Activated CD8-positive, alpha-beta memory T cell treated with anti-CD3 and anti-CD28 coated beads for 4 hours (primary cell): ENCODE measurements around the gene RPP25L.

ENCODE experiments used
- DNase-seq, 2 donors: peaks; one replicate each; pipeline ENCODE4 v3.0.0-alpha.2; 2020; ENCODE audit warnings: low read depth in 2 of 2

Gene RPP25L

GRCh38 chr9:34611251-34611810, 566 bp downstream of the RPP25L start:
- no peak for DNase-seq

GRCh38 chr9:34610434-34611206, 1.3 kb downstream of the RPP25L start:
- no peak for DNase-seq

- no peak for DNase-seq
Observed at GRCh38 chr9:34607331-34607730, 4.6 kb downstream of the RPP25L start.

- no peak for DNase-seq
Observed at GRCh38 chr9:34606905-34607304, 5.0 kb downstream of the RPP25L start.

GRCh38 chr9:34606190-34606589, 5.7 kb downstream of the RPP25L start:
- no peak for DNase-seq

GRCh38 chr9:34603610-34604231, 8.2 kb downstream of the RPP25L start:
- peak; percentile 59 to 66 for DNase-seq

GRCh38 chr9:34601937-34602573, 9.8 kb downstream of the RPP25L start:
- no peak for DNase-seq

GRCh38 chr9:34600908-34601307, 11.0 kb downstream of the RPP25L start:
- no peak for DNase-seq

- DNase-seq: no peak
Observed at GRCh38 chr9:34599546-34599945, 12.4 kb downstream of the RPP25L start.

GRCh38 chr9:34594177-34594576, 17.7 kb downstream of the RPP25L start:
- no peak for DNase-seq

- no peak for DNase-seq
Observed at GRCh38 chr9:34592895-34593601, 18.8 kb downstream of the RPP25L start.

- DNase-seq: no peak
Observed at GRCh38 chr9:34591917-34592866, 19.7 kb downstream of the RPP25L start.

GRCh38 chr9:34591248-34591916, 20.5 kb downstream of the RPP25L start:
- peak; percentile 51 to 54 for DNase-seq

GRCh38 chr9:34590381-34591247, 21.3 kb downstream of the RPP25L start:
- DNase-seq: no peak

- DNase-seq: no peak
Observed at GRCh38 chr9:34589636-34590380, 22.1 kb downstream of the RPP25L start, which contains the start of gene CNTFR. TSS of gene CNTFR (minus strand) at chr9:34589724. CDS start at chr9:34568981, 20,743 bp downstream.

- DNase-seq: no peak
Observed at GRCh38 chr9:34588671-34589635, 22.9 kb downstream of the RPP25L start.

GRCh38 chr9:34587271-34587670, 24.6 kb downstream of the RPP25L start:
- DNase-seq: no peak
